Measurements from ENCODE around the gene TUBA8.

Gene TUBA8

GRCh38 chr22:18082467-18082866, 28.1 kb upstream of the TUBA8 start:
- TF ChIP-seq CTCF (IDR thresholded peaks at IDR 0.05), result no peak

DNA sequence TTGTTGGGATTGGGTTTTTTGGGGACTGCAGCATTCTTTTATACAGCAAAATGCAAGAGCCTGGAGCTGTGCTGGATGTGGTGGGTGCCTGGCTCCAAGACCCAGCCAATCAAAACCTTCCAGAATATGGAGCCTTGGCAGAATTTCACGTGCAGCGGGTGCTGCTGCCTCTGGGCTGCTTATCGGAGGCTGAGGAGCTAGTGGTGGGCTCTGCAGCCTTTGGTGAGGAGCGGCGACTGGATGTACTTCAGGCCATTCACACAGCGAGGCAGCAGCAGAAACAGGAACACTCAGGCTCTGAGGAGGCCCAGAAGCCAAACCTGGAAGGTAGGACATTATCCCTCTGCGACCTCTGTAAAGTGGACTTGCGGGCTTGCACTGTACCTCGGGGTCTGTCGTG, 27.2 kb upstream of the TUBA8 start:
- no peak for TF ChIP-seq CTCF (IDR thresholded peaks at IDR 0.05)

GRCh38 chr22:18085188-18085587, 25.4 kb upstream of the TUBA8 start:
- TF ChIP-seq CTCF (IDR thresholded peaks at IDR 0.05), result no peak

GRCh38 chr22:18087350-18087855, 23.2 kb upstream of the TUBA8 start:
- no peak for TF ChIP-seq CTCF (IDR thresholded peaks at IDR 0.05)

DNA sequence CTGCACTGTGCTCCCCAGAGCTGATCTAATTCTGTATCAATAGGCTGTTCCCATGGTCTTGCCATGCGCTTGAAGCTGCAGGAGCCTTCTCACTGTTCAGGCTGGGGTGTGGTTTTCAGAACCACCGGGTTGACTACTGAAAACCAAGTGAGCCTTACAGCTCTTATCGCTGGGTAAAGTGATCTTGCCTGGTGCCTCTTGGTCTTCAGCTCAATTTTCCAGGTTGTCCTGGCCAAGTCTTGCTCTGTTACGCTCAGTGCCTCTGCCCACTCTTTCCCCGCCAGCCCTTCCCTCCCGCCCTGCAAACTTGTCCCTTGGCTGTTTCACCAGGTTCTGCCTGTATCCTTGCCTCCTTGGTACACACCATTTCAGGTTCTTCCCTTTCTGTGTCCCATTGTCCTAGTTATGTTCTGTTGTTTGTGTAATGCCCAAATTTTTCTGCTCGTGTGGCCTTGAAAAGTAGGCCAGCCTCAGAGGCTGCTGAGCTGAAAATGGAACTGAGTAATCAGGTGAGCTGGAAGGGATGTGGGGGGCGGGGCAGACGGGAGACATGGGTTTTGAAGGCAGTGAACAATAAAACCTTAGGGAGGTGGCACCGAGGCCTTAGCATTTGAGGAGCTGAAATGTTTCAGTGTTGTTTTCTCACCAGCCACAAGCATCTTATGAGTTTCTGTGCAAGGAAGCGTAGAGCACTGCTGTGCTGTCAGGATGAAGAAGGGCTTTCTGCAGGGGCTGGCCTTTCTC, 21.6 kb upstream of the TUBA8 start:
- no peak for TF ChIP-seq CTCF (IDR thresholded peaks at IDR 0.05)

DNA sequence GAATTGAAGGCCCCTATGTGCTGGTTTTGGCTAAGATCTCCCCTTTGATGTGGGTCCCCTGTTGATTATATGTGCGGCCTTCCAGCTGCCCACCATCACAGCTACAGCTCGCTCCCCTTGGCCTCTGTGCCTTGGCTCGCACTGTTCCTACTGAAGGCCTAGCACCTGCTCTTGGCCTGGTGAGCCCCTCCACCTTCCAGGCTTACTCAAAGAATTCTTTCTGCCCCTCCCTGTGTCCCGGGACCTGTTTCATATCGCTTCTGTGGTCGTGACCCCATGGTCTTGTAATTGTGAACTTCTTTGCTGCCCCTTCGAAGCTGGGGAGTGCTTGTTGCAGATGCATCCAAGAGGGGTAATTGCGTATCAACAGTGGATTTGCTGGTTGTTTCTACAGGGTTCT, 20.3 kb upstream of the TUBA8 start:
- no peak for TF ChIP-seq CTCF (IDR thresholded peaks at IDR 0.05)

DNA sequence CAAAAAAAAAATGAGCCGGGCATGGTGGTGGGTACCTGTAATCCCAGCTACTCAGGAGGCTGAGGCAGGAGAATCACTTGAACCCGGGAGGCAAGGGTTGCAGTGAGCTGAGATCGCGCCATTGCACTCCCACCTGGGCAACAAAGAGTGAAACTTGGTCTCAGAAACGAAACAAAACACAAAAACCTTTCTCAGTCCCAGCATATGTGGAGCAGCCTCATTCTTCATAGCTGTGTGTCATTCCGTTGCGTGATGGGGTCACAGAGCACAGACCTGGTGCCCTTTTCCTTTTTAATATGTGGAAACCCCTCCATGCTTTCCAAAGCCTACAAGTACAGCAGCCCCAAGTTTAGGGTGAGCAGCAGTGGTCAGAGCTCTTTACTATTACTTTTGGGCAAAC, 19.1 kb upstream of the TUBA8 start:
- no peak for TF ChIP-seq CTCF (IDR thresholded peaks at IDR 0.05)
